ENCODE results near the gene NT5C1A. TPM values are rescaled to one million over a fixed set of nuclear protein-coding genes. Genes with fewer than 3 reads are reported as not detected.
A peak's percentile ranks its signal among the peaks of the same experiment; 100 is the strongest.

Gene NT5C1A
- total RNA-seq, 2 donors from 2014 or later = 2.3 to 3.1 TPM

DNA sequence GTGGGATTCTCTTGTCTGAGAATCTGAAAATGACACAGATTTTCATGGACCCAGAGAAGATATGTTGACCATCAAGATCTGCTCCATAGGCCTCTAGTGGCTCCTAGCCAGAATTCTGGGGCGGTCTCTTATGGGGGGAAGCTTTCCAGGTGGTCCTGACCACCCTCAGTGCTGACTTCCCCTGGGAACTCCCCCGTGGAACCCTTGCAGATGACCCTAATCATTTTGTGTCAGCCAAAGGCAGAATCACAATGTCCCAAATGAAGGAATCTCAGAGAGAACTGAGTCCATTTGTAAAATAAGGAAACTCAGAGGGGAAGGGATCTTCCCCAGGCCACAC, 36.1 kb downstream of the NT5C1A start:
- Histone ChIP-seq H3K4me3 (no peak overlapping the region), H3K4me1 (peaks cover 74% of the 10 kb centered on the region), H3K27ac (peak overlapping the region; percentile 77 to 90 (median 87)), H3K9me3 (no peaks in the 10 kb centered on the region), H3K27me3 (no peaks in the 10 kb centered on the region), H3K36me3 (replicated peaks in 1 of 2; ENCODE audit: insufficient read depth in 1 of 2, low read depth in 2 of 2) (peaks cover 1 to 3% of the 10 kb centered on the region in 2 donors)
- DNase-seq = no peak
- intact Hi-C loops (cut with DNase I) = no loop called here
- ATAC-seq = no peak
- TF ChIP-seq CTCF (IDR thresholded peaks at IDR 0.05) = no peak
- TF ChIP-seq POLR2A (IDR thresholded peaks at IDR 0.05) = no peak
- WGBS, 2 donors = 49 to 50% methylated on average over 2 of the region's 2 CpGs

GRCh38 chr1:39635205-39635870, 36.6 kb downstream of the NT5C1A start:
- DNase-seq (peak; percentile 67 to 86 (median 74)), ATAC-seq (peak; percentile 47)
- Histone ChIP-seq H3K36me3 (replicated peaks in 1 of 2; ENCODE audit: insufficient read depth in 1 of 2, low read depth in 2 of 2) (peaks cover 4 to 8% of the 10 kb centered on the region in 2 donors), H3K4me3 (no peak overlapping the region), H3K27me3 (no peaks in the 10 kb centered on the region), H3K27ac (peak overlapping the region; percentile 77 to 90 (median 87)), H3K4me1 (peaks cover 69% of the 10 kb centered on the region), H3K9me3 (no peaks in the 10 kb centered on the region)
- TF ChIP-seq POLR2A (IDR thresholded peaks at IDR 0.05) = peak in 2 of 3 donors; percentile 54 to 76
- TF ChIP-seq CTCF (IDR thresholded peaks at IDR 0.05) = no peak
- WGBS, 2 donors = 27 to 35% methylated on average over 12 of the region's 12 CpGs
- intact Hi-C loops (cut with DNase I) = no loop called here

GRCh38 chr1:39633422-39633821, 38.5 kb downstream of the NT5C1A start:
- no peak for TF ChIP-seq POLR2A (IDR thresholded peaks at IDR 0.05)
- TF ChIP-seq CTCF (IDR thresholded peaks at IDR 0.05) = no peak
- H3K9me3 ChIP-seq = no peaks in the 10 kb centered on the region
- no peak overlapping the region for H3K4me3 ChIP-seq
- H3K27ac ChIP-seq = peak overlapping the region; percentile 65 to 90 (median 87)
- WGBS, 2 donors = 46 to 52% methylated on average over 3 of the region's 3 CpGs
- peaks cover 9 to 11% of the 10 kb centered on the region in 2 donors for H3K36me3 ChIP-seq (replicated peaks in 1 of 2; ENCODE audit: insufficient read depth in 1 of 2, low read depth in 2 of 2)
- DNase-seq (no peak), ATAC-seq (no peak)
- H3K27me3 ChIP-seq = no peaks in the 10 kb centered on the region
- peaks cover 64% of the 10 kb centered on the region for H3K4me1 ChIP-seq
- intact Hi-C loops (cut with DNase I) = no loop called here

DNA sequence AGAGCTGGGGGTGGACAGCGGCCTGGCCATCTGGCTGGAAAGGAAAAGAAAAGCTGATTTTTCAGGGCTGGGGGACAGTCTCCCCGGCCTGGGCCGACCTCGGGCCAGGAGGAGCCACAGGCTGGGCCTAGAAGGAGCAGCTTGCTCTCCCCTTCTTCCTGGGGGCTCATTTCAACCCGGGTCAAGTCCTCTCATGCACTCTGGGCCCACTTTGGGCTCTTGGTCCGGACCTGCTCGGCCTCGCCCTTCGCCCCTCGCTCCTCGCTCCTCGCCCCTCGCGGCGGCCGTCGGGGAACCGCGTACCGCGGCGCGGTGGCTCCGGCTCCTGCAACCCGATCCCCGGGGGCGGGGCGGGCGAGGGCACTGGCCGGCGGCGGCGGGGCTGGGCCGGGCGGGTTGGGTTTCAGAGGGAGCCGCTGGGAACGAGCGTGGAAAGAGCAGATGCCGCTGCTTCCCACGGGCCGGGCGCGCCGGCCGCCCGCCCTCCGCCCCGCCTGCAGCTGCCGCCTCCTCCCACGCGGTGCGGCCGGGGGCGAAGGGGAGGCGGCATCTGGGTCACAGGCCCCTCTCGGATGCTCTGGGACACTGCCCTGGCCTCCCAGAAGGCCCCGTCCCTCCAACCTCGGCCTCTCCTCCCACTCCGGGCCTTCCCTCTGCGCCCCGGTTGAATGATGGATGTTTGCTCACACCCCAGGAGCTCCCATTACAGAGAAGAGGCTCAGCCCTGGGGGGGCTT, 39.1 kb downstream of the NT5C1A start:
- H3K4me1 ChIP-seq = peaks cover 64% of the 10 kb centered on the region
- ATAC-seq (peak; percentile 86), DNase-seq (peak; percentile 86 to 92 (median 87))
- H3K27ac ChIP-seq = peak overlapping the region in 3 of 4 donors; percentile 84 to 90 (median 90)
- H3K9me3 ChIP-seq = no peaks in the 10 kb centered on the region
- intact Hi-C loops (cut with DNase I) = no loop called here
- no peak overlapping the region for H3K4me3 ChIP-seq
- peaks cover 9 to 11% of the 10 kb centered on the region in 2 donors for H3K36me3 ChIP-seq (replicated peaks in 1 of 2; ENCODE audit: insufficient read depth in 1 of 2, low read depth in 2 of 2)
- no peak for TF ChIP-seq CTCF (IDR thresholded peaks at IDR 0.05)
- TF ChIP-seq POLR2A (IDR thresholded peaks at IDR 0.05) = no peak
- no peaks in the 10 kb centered on the region for H3K27me3 ChIP-seq
- WGBS, 2 donors = 5 to 43% methylated on average over 3 to 61 of the region's 61 CpGs
